ENCODE results near the gene NSUN7.

GRCh38 chr4:40731792-40732245 is 17.9 kb upstream of the NSUN7 start:
- TF ChIP-seq CTCF (conservative IDR thresholded peaks at IDR 0.05; ENCODE audit: low read depth, low read length) = no peak
- TF ChIP-seq EZH2 (IDR thresholded peaks at IDR 0.05; ENCODE audit: low read length, unreplicated experiment) = no peak
- TF ChIP-seq EZH2phosphoT487 (IDR thresholded peaks at IDR 0.05; ENCODE audit: borderline replicate concordance, low read length) = no peak

Measured in PC-3 (cell line).